HG03175 (cell line): ENCODE results near the gene GPR149.
"Not testable (repeated sequence)": the region's sequence is repeated elsewhere in the genome, so short reads cannot be mapped to it uniquely, and the experiment has no call there.

Experiments
- ATAC-seq: cut with Tn5 transposase; IDR thresholded peaks from one replicate; pipeline ENCODE4 v1.9.1; 2021; ENCODE audit warnings: mild to moderate bottlenecking, moderate library complexity; ENCODE audit not compliant: unreplicated experiment

Gene GPR149, protein sequence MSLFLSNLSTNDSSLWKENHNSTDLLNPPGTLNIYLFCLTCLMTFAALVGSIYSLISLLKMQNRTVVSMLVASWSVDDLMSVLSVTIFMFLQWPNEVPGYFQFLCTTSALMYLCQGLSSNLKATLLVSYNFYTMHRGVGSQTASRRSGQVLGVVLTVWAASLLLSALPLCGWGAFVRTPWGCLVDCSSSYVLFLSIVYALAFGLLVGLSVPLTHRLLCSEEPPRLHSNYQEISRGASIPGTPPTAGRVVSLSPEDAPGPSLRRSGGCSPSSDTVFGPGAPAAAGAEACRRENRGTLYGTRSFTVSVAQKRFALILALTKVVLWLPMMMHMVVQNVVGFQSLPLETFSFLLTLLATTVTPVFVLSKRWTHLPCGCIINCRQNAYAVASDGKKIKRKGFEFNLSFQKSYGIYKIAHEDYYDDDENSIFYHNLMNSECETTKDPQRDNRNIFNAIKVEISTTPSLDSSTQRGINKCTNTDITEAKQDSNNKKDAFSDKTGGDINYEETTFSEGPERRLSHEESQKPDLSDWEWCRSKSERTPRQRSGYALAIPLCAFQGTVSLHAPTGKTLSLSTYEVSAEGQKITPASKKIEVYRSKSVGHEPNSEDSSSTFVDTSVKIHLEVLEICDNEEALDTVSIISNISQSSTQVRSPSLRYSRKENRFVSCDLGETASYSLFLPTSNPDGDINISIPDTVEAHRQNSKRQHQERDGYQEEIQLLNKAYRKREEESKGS

DNA sequence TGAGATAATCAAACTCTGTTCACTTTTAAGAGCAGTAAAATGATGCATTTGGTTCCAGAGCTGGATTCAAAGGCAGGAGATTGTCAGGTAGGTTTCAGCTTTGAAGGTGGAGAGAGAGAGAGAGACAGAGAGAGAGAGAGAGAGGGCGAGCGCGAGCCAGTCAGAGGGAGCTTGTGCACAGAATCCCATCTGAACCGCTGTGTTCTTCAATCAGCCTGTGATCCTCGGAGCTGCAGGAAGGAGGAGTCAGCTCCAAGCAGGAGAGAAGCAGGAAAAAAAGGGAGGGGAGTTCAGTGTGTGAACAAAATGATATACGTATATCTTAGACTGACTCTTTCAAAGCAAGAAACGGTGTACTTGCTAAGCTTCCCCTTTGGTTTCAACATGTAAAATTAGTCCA, at the start of gene GPR149:
TSS of gene GPR149 (minus strand) at position 177 of the 400 bp plus-strand sequence. CDS start 575 bp downstream, outside the sequence.
- no peak for ATAC-seq

DNA sequence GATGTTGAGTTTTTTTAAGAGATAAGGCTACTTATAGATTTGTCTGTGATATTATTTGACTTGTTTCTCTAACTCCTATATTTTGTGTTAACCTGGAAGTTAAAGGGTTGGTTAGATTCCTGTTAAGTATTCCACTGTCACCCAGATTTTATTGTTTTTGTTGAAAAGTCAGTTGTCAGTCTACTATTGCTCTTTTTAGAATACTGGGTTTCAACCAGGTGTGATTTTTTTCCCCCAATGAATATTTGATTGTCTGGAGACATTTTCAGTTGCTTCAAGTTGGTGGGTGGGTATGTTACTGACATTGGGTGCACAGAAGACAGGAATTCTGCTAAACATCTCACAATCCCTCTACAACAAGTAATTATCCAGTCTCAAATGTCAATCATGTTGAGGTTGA, 43.8 kb upstream of the GPR149 start:
- no peak for ATAC-seq

DNA sequence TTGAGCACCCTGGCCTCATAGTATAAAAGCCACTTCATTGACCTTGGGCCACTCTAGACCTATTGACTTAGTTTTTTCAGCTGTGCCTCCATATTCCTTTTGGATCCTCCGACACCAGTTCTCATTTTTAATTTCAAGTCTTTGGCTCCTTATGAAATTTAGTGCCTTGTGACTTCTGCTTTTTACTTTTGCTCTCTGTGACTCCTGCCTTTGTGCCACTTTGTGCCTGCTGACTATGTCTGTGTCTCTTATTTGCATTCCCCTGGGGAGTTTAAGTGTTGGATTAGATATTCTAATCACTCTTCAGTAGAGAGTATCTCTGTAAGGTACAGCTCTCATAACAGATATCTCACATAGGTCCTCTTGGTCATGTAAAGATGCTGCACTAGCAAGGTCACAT, 39.6 kb upstream of the GPR149 start:
- ATAC-seq = no peak

DNA sequence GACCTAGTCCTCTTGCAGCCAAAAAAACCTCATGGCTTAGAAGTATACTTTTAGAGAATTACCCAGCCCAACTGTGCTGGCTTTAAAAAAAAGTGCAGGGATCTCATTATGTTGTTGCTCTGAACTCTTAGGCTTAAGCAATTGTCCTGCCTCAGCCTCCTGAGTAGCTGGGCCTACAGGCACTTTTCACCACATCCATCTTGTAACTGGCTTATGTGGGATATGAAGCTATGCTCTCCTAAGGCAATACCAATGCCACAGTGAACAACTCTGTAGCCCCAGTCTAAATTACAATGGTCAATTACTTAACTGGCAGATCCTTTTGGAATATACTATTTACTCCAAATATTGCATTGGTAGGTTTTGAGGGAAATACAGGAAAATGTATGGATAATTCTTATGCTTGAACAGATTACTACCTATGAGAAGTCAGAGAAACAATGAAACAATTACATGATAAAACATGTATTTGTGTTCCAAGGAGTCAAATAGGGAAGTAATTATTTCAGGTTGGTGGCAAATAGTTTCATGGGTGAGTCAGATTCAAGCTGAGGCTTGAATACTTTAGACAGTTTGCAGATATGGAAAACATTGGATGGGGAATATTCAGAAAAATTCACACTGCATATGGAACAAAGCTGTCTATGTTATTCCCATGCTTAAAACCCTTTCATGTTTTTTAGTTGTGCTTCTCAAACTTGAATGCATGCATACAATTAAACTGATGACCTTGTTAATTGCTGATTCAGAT, 34.6 kb upstream of the GPR149 start:
- no peak for ATAC-seq

DNA sequence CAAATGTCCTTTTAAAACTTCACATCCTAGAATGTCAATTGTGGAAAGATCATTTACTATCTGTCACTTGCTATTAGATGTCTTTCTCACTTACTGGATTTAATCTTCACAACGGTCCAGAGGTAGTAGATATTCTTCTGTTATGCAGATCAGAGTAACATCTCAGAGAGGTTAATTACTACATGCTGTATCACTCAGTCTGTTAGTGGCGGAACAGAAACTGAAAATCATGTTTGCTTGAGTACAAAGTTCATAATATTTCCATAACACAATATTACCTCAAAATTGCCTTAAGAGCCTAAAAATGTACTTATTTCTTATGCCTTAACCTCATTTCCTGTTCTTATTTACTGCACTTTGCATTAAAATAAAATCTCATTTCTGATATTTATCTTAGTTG, 28.6 kb upstream of the GPR149 start:
- ATAC-seq = no peak

DNA sequence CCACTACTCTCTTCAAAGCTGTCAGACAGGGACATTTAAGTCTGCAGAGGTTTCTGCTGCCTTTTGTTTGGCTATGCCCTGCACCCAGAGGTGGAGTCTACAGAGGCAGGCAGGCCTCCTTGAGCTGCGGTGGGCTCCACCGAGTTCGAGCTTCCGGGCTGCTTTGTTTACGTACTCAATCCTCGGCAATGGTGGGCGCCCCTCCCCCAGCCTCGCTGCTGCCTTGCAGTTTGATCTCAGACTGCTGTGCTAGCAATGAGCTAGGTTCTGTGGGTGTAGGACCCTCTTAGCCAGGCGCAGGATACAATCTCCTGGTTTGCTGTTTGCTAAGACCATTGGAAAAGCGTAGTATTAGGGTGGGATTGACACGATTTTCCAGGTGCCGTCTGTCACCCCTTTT, 9.1 kb upstream of the GPR149 start:
- ATAC-seq = not testable (repeated sequence)

DNA sequence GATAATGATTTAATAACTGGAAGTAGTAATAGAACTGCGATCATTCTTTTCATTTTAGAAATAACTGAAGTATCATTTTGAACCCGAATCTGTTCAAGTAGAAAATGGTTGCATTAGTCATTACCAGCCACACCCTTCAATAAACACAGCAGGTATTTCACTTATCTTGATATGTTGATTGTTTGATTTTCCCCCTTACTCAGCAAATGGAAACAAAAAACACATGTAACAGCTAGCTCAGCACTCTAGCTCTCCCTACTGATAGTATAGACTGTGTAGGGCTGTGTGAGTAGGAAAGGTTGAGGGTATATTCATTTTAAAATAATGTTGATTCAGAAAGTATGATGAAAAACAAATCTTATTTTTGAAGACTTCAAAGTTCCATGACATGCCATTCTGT, 1.1 kb upstream of the GPR149 start:
- ATAC-seq = no peak

DNA sequence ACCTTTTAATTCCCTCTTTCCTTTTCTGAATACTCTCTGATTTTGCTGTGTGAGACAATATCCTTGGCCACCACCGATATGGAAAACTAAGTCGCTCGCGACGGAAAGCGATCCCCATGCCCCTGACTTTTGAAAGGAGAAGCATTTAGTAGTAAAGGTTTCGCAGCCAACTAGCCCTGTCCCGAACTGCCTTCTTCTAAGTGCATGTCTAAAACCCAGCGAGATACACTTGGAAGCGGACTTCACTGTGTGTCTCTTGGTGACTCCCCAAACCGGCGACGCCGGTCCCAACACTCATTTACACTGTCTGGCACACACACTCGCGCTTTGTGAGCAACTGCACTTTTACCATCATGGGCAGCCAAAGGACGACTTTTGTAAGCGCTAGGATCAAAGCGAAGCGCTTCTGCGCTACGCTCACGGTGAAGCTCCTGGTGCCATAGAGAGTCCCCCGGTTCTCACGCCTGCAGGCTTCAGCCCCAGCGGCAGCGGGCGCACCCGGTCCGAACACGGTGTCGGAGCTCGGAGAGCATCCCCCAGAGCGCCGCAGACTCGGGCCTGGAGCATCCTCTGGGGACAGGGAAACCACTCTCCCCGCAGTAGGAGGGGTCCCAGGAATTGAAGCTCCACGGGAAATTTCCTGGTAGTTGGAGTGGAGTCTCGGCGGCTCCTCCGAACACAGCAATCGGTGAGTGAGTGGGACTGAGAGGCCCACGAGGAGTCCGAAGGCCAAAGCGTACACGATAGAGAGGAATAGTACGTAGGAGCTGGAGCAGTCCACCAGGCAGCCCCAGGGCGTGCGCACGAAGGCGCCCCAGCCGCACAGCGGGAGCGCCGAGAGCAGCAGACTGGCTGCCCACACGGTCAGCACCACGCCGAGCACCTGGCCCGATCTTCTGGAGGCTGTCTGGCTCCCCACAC, 1.4 kb downstream of the GPR149 start:
- no peak for ATAC-seq

DNA sequence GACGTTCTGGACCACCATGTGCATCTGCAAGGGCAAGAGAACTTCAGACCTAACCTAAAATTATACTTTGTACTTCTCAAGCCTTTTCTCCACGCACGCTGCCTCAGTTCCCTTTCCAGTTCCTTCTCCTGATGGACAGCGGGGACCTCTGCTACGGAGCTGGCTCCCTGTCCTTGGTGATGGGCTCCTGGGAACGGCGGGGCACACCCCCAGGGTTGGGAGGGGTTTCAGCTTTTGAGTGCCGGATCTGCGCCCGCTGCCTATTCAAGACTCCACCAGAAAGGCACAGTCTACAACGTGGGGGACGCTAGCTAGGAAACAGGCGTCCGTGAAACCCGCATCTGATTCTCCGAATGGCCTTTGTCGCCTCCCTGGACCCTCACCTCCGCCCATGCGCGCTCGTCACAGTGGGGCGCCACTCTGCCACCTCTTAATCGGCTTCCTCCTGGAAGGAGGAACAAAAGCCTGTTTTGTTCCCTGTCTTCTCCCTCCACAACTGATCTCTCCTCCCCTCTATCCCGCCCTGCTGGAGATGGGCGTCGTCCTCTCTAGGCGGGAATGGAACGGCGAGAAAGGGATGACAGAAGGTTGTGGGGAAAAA, 2.2 kb downstream of the GPR149 start:
- ATAC-seq = no peak

DNA sequence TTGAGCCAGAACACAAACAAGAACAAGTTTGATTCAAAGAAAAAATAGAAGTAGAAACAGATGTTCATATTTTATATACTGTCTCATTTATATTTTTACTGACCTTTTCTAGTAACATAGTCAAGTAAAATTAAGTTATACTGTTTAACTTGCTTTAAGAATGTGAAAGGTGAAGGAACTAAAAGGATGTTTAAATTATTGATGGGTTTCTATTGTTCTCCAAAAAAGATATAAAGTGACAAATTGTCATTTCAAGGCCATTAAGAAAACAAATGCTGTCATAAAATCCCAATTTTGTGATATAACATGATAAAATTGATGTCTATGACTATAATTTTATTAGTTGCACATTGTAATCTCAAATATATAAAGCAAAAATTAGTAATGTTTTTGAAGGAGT, 7.3 kb downstream of the GPR149 start:
- no peak for ATAC-seq

DNA sequence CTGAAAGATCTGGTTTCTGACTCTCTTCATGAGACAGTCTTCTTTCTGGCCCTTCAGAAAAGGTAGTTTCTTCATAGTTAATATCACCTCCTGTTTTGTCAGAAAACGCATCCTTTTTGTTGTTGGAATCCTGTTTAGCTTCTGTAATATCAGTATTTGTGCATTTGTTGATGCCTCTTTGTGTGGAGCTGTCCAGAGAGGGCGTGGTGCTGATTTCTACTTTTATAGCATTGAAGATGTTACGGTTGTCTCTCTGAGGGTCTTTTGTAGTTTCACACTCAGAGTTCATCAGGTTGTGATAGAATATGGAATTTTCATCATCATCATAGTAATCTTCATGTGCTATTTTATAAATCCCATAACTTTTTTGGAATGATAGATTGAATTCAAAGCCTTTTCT, 8.9 kb downstream of the GPR149 start:
- no peak for ATAC-seq

DNA sequence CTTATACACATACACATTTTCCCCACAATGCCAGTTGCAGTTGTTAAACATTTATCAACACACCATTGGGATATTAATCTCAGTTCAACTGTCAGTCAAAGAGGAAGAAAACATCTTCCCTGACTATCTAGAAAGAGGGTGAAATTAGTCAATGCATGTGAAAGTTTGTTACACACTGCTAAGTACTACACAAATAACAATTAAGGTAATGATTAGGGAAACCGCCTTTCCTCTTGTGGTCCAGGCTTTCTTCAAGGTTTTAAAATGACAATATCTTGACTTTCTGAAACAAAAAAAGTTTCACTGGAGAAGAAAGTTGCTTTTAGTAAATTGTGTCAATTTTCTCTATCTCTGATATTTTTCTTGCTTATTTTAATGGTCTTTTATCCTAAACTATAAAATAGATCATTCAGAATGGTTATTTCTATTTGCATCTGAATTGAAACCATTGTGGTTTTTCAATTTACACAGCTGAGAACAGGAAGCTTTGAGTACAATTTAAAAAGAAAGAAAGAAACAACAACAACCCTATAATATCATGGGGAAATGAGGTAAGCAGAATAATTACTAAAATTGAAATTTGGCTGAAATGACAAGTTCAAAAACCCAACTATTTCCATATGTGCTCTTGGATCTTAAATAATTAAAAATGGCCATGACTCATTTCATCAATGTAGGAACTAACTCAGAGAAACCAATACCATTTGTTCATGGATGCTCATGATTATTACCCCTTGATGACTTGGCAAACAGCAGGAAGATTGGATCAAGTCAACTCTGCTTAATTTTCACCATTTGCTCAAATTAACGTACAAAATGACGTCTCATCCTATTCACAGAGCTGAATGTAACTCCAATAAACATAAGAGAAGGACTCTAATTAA, 31.7 kb downstream of the GPR149 start:
- ATAC-seq = peak; percentile 97

DNA sequence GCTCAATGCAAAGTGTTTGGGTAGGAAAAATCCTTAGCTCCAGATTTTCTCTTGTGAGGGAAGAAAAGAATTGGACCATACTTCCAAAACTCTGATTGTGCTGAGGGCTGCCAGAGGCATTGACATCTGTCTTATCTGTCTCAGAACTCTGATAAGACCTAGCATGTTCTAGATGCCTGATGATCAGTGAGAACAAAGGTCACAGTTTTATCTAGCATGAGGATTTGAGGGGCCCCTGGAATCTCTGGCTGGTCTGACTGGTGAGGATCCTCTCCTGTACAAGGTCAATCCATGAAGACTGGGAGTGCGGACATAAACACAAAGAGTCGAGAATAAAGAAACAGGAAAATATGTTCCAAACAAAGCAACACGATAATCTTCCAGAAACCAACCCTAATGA, 40.1 kb downstream of the GPR149 start:
- no peak for ATAC-seq

DNA sequence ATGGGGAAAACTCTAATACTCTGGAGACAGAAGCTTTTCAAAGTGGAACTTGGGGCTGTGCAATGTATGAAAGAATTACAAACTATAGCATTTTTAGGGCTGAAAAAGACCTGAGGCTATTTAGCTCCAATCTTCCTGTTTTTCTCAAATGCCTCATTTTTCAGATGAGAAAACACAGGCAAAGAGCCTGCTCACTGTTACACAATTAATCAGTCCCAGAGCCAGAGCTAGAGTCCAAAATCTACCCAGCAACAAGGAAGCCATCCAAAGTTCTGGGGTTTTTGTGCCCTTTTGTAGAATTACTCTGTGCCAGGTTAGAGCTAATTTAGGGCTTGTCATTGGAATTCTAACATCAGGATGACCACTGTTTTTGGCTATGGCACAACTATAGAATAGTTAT, 45.5 kb downstream of the GPR149 start:
- no peak for ATAC-seq

DNA sequence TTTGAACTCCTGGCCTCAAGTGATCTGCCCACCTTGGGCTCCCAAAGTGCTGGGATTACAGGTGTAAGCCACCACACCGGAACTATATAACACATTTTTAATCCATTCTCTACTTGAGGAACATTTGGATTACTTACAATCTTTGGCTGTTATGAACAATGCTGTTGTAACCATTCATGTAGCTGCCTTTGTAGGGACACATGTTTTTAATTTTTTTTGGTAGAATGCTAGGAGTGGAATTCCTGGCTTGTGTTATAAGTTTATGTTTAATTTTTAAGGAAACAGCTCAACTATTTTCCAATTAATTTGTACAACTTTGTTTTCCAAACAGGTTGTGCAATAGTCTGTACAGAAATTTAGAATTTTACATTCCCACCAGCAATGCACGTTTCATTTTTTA, 51.7 kb downstream of the GPR149 start:
- no peak for ATAC-seq

DNA sequence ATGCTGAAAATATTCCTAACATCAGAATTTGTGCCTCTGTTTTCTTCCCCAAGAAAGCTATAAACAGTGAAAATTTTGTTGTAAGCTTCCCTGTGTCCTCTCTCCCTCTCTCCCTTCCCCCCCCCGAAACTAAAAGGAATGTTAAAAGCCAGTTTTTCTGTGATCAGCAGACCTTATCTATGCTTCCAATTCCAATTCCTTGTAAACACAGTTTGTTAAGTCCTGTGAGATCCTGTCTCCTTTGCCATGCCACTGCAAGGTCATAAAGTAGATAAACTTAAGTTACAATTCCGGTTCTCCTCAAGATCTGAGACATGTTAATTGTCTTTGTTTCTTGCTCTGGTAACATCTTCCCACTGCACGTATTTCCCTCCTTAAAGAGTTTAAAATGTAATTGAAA, 62.8 kb downstream of the GPR149 start:
- no peak for ATAC-seq

DNA sequence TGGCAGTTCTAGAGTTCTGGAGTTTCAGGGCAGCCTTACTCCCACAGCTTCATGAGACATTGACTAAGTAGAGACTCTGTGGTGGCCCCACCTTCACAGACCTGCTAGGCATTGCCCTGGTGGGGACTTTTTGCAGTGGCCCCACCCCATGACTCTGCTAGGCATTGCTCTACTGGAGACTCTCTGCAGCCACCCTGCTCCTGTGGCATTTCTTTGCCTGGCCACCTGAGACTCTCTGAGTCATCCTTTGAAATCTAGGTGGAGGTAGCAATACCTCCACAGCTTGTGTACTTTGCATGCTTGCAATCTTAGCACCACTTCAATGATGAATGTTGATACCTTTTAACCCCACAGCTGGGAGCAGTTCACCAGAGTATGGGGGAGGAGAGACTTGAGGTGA, 65.1 kb downstream of the GPR149 start:
- no peak for ATAC-seq

DNA sequence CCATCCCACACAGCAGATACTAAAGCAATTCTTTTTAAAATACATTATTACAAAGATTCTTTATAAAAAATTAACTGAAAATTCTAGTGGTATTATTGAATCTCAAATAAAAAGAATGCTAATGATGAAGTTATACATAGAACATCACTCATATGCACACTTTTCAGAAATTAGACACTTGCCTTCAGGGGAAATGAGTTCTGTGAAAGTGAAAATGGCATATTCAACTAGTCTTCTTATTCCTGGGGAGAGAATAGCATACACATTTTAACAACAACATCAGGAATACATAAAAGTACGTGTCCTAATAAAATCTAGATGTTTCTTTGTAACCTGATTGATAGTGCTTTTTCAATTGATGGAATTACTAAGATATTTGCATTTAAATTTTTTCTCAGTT, 68.9 kb downstream of the GPR149 start:
- no peak for ATAC-seq

DNA sequence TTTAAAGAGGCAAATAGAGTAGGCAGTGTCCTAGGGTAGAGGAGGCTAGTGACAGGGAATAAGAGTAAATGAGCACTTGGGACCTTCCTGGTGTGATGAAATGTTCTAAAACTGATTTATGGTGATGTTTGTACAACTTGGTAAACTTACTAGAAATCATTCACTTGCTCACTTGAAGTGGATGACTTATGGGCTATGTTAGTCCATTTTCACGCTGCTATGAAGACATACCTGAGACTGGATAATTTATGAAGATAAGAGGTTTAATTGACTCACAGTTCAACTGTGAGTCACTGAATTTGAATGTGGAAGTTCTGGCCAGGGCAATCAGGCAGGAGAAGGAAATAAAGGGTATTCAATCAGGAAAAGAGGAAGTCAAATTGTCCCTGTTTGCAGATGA, 74.0 kb downstream of the GPR149 start:
- no peak for ATAC-seq
